GM23338 (cell line): ENCODE results near the gene PRELID3B.

ENCODE experiments used
- EZH2phosphoT487 ChIP-seq: fragments of 200-600 bp; sonication (generic); IDR thresholded peaks from one replicate; pipeline ENCODE4 v1.8.1; 2018; ENCODE audit warnings: antibody characterized with exemption; ENCODE audit not compliant: unreplicated experiment
- POLR2AphosphoS5 ChIP-seq: IDR thresholded peaks from 2 replicates; pipeline ENCODE4 v1.6.1; 2016; ENCODE audit warnings: antibody characterized with exemption, low read depth

- TF ChIP-seq POLR2AphosphoS5 (no peak), EZH2phosphoT487 (no peak)
These were observed 40.4 kb upstream of the PRELID3B start for GRCh38 chr20:59082981-59083380.
